Naive thymus-derived CD8-positive, alpha-beta T cell (primary cell): ENCODE results near the gene SLC26A1. TPM values are rescaled to one million over a fixed set of nuclear protein-coding genes. Genes with fewer than 3 reads are reported as not detected.

Experiments used
- ATAC-seq, 2 donors: fragments of 150-1000 bp; cut with Tn5 transposase in 1 of 2; sonication (Bioruptor Pico), chemical (Tn5 transposase) in 1 of 2; 1 replicate in 1 of 2; 2 replicates in 1 of 2; pipeline ENCODE4 v1.10.0; 2021; ENCODE audit warnings: mild to moderate bottlenecking in 2 of 2, moderate library complexity in 2 of 2
- POLR2A ChIA-PET: fragments of 350-600 bp; sonication (Branson Sonifier 250); formaldehyde crosslinking; loops from one replicate; lab custom pipeline; 2021; ENCODE audit warnings: antibody characterized with exemption; lab: Charles Lee
- DNase-seq, 10 donors: peaks; one replicate each; pipeline versions ENCODE4 v3.0.0 to v3.0.0-alpha.2; 2020 to 2022
- H3K27ac Mint-ChIP-seq, 10 donors: one replicate each; pipeline ENCODE4 v1.8.0; 2020 to 2022; ENCODE audit warnings: mild to moderate bottlenecking in 10 of 10, mixed read lengths in 10 of 10, moderate library complexity in 4 of 10, inconsistent platforms in 1 of 10
- H3K27me3 Mint-ChIP-seq, 5 donors: one replicate each; pipeline ENCODE4 v1.8.0; 2021 to 2022; ENCODE audit warnings: mixed read lengths in 5 of 5
- H3K36me3 Mint-ChIP-seq, 3 donors: one replicate each; pipeline ENCODE4 v1.8.0; 2020 to 2022; ENCODE audit warnings: mixed read lengths in 3 of 3, mild to moderate bottlenecking in 2 of 3, inconsistent platforms in 1 of 3
- H3K4me1 Mint-ChIP-seq, 4 donors: one replicate each; pipeline ENCODE4 v1.8.0; 2021 to 2022; ENCODE audit warnings: mixed read lengths in 4 of 4
- H3K4me3 Mint-ChIP-seq, 10 donors: one replicate each; pipeline ENCODE4 v1.8.0; 2020 to 2022; ENCODE audit warnings: mild to moderate bottlenecking in 10 of 10, mixed read lengths in 10 of 10, moderate library complexity in 6 of 10, inconsistent platforms in 1 of 10
- H3K9me3 Mint-ChIP-seq, 9 donors: one replicate each; pipeline ENCODE4 v1.8.0; 2020 to 2022; ENCODE audit warnings: mixed read lengths in 9 of 9, mild to moderate bottlenecking in 3 of 9, inconsistent platforms in 1 of 9, moderate library complexity in 1 of 9
- polyA plus RNA-seq, 3 donors: library from polyadenylated mRNA; unstranded; fragments of 300-500 nt; fragmentation: Illumina TruSeq; gene quantifications; one replicate each; pipeline ENCODE4 v1.2.3, GENCODE V29; 2021
- total RNA-seq, 8 experiments: library from RNA in 2 of 8; stranded (reverse) in 2 of 8; gene quantifications; one replicate each; pipeline ENCODE4 v1.2.3 and lab custom pipeline; 2021 to 2026

Gene SLC26A1
- total and polyA plus RNA-seq, 5 experiments from 2014 or later, result 0.39 to 1.3 (median 0.72) TPM

DNA sequence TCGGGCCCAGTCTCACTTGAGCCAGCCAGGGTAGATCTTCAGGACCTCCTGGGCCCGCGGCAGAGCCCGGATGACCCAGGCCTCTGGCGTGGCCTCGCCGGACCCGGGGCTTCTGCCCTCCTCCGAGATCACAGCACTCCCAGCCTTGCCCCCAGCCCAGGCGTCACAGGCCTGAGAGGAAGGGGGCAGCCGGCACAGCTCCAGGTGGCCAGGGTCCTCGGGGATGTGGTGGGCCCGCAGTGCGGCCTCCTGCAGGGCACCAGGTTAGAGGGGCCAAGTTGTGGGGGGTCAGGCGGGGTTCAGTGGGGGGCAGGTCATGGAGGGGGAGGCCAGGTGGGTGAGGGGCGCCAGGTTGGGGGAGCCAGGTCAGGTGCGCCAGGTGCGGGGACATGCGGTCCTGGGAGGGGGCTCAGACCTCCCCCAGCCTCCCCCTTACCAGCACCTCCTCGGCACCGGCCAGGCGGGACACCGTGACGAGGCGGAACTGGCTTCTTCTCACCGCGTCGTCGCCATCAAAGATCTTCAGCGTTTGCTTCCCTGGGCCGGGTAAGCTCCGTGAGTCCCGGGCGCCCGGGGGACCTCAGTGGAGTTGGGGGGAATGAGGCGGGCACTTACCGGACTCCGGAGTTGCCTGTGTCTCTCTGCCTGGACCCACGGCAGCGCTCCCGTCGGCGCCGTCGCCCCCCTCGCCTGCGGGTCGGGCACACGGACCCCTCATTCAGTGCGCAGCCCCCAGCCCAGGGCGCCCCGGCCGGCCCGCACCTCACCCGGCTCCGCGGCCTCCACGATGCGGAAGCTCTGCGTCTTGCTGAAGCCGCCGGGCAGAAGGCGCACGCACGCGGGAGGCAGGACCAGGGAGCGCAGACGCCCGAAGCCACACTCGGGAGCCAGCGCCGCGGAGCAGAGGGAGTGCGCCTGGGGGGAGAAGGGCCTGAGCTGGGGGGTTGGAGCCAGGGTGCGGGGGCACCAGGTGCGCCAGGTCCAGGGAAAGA, 25.8 kb downstream of the SLC26A1 start:
- no peaks in the 10 kb centered on the region for H3K9me3 Mint-ChIP-seq
- H3K4me1 Mint-ChIP-seq, result peaks cover 6 to 25% (median 19%) of the 10 kb centered on the region in 4 donors
- no peaks in the 10 kb centered on the region for H3K36me3 Mint-ChIP-seq
- no peak overlapping the region for H3K27ac Mint-ChIP-seq
- H3K27me3 Mint-ChIP-seq, result no peaks in the 10 kb centered on the region
- no peak for ATAC-seq
- POLR2A ChIA-PET, result interaction anchor here (0.8 kb wide), 1 partner anchor 186 kb away, joined by 3 read pairs; no protein-coding TSS in a partner anchor
- H3K4me3 Mint-ChIP-seq, result peak overlapping the region in 2 of 10 donors; percentile 19 to 45
- DNase-seq, result no peak

GRCh38 chr4:966266-967112, 26.7 kb downstream of the SLC26A1 start:
- Mint-ChIP-seq H3K4me3 (no peak overlapping the region), H3K4me1 (peaks cover 6 to 20% (median 17%) of the 10 kb centered on the region in 4 donors), H3K27ac (peak overlapping the region in 1 of 10 donors; percentile 49), H3K9me3 (no peaks in the 10 kb centered on the region), H3K27me3 (no peaks in the 10 kb centered on the region), H3K36me3 (no peaks in the 10 kb centered on the region)
- DNase-seq, result no peak
- ATAC-seq, result no peak
- POLR2A ChIA-PET, result interaction anchor here (0.8 kb wide), 1 partner anchor 185 kb away, joined by 3 read pairs; no protein-coding TSS in a partner anchor

DNA sequence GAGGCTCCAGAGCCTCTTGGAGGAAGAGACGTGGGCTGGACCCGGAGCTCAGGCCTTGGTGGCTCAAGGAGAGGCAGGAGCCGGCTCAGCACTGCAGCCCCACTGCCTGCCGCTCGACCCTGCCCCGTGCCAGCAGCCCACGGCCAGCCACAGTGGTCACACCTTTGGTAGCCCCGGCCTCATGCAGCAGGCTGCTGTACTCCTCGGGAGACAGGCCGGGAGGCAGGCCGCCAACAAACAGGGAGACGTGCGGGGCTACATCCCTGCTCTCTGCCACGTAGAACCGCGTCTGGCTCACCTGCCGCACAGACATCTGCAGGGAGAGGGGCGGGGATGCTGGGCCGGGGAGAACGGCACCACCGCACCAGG, 27.5 kb downstream of the SLC26A1 start:
- ATAC-seq, result no peak
- no peaks in the 10 kb centered on the region for H3K36me3 Mint-ChIP-seq
- H3K9me3 Mint-ChIP-seq, result no peaks in the 10 kb centered on the region
- H3K27ac Mint-ChIP-seq, result peak overlapping the region in 2 of 10 donors; percentile 11 to 49
- H3K4me3 Mint-ChIP-seq, result no peak overlapping the region
- no peak for DNase-seq
- peaks cover 3 to 13% (median 10%) of the 10 kb centered on the region in 4 donors for H3K4me1 Mint-ChIP-seq
- POLR2A ChIA-PET, result no interaction called here
- H3K27me3 Mint-ChIP-seq, result no peaks in the 10 kb centered on the region

DNA sequence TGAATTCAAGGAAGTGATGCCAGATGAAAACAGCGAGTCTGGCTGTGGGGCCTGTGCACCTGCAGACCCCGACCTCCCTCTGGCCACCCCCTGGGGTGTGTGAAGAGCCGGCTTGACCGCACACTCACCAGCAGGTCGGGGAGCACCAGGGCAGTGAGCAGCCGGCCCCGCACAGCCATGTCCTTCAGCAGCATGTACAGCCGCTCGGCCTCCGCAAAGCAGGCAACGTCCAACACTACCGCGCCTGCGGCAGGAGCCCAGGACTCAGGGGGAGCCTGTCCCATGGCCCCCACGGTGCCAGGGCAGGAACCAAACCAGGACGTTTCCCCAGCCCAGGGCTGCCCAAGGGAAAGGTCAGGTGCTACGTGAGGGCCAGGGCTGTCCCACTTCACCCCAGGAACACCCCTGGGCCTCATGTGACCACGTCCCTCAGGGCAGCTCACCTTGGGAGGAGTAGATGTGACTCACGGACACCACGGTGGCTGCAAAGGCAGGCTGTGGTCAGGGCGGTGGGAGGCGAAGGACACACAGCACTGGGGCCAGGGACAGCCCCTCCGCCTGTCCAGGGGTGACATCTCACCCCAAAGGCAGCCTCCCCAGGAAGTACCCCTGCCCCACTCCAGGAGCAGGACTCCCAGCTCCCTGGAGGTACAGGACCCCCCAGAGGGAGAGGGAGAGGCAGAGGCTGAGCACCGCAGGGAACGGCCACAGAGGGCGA, 28.0 kb downstream of the SLC26A1 start:
- Mint-ChIP-seq H3K9me3 (no peaks in the 10 kb centered on the region), H3K4me1 (peaks cover 0 to 8% (median 5%) of the 10 kb centered on the region in 4 donors), H3K36me3 (no peaks in the 10 kb centered on the region), H3K27ac (no peak overlapping the region), H3K27me3 (no peaks in the 10 kb centered on the region), H3K4me3 (no peak overlapping the region)
- no peak for ATAC-seq
- DNase-seq, result peak in 1 of 10 donors; percentile 44
- POLR2A ChIA-PET, result no interaction called here

- H3K27me3 Mint-ChIP-seq, result no peaks in the 10 kb centered on the region
- H3K27ac Mint-ChIP-seq, result no peak overlapping the region
- H3K4me1 Mint-ChIP-seq, result peaks cover 0 to 3% (median 1%) of the 10 kb centered on the region in 4 donors
- H3K36me3 Mint-ChIP-seq, result no peaks in the 10 kb centered on the region
- no peak overlapping the region for H3K4me3 Mint-ChIP-seq
- POLR2A ChIA-PET, result no interaction called here
- ATAC-seq (no peak), DNase-seq (peak in 1 of 10 donors; percentile 49)
- H3K9me3 Mint-ChIP-seq, result no peaks in the 10 kb centered on the region
Measured at GRCh38 chr4:964346-965025, 28.7 kb downstream of the SLC26A1 start.

- H3K4me3 Mint-ChIP-seq, result no peak overlapping the region
- H3K27ac Mint-ChIP-seq, result peak overlapping the region in 3 of 10 donors; percentile 9 to 75 (median 47)
- DNase-seq (peak in 1 of 10 donors; percentile 51), ATAC-seq (no peak)
- no peaks in the 10 kb centered on the region for H3K27me3 Mint-ChIP-seq
- H3K9me3 Mint-ChIP-seq, result no peaks in the 10 kb centered on the region
- H3K4me1 Mint-ChIP-seq, result peaks cover 0 to 3% (median 0%) of the 10 kb centered on the region in 4 donors
- POLR2A ChIA-PET, result no interaction called here
- H3K36me3 Mint-ChIP-seq, result no peaks in the 10 kb centered on the region
Measured at GRCh38 chr4:963276-964225, 29.7 kb downstream of the SLC26A1 start.

DNA sequence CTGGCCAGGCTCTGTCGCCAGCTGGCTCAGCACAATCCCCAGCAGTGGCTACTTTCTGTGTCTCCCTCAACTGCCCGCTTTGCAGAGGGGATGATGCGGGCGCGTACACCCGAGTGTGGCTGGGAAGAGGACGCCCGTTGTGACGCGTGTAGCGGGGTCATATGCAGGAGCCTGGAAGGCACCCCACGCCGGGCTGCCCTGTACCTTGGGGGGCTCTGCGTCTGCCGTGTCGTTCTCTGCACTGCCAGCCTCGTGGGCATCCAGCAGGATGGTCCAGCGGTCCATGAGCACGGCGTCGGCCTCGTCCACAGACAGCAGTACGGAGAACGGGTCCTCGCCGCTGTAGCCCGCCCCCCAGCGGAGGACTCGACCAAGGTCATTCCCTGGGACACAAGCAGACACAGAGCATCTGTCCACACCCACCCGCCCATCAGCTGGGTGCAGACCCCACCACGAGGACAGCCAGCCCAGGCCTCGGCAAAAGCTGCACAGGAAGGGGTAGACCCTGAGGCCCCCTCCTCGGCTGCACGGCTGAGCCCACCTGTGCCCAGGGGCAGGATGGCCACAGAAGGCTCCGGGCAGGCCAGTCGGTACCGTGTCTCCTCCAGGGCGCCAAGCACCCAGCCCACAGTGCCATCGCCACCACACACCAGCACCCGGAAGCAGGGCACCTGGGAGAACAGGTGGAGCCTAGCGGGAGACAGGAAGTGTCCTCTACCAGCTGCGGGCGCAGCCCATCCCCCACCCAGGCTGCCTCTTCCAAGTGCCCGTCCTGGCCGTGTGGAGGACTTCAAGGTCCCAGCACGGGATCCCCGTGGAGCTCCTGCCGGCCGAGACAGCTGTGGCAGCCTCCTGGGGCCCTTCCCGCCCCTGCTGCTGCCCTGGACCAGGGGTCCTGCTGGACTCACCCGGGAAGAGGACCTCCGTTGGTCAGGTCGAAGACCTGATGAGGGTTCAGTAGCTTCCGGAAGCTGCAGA, 30.7 kb downstream of the SLC26A1 start:
- ATAC-seq (no peak), DNase-seq (no peak)
- Mint-ChIP-seq H3K27ac (no peak overlapping the region), H3K4me1 (peaks cover 0 to 3% (median 0%) of the 10 kb centered on the region in 4 donors), H3K27me3 (no peaks in the 10 kb centered on the region), H3K36me3 (peaks cover 0 to 2% (median 0%) of the 10 kb centered on the region in 3 donors), H3K4me3 (no peak overlapping the region), H3K9me3 (no peaks in the 10 kb centered on the region)
- POLR2A ChIA-PET, result interaction anchor here (0.9 to 1.2 kb wide), 2 partner anchors 10 to 47 kb away, joined by 3 to 4 read pairs; no protein-coding TSS in a partner anchor

DNA sequence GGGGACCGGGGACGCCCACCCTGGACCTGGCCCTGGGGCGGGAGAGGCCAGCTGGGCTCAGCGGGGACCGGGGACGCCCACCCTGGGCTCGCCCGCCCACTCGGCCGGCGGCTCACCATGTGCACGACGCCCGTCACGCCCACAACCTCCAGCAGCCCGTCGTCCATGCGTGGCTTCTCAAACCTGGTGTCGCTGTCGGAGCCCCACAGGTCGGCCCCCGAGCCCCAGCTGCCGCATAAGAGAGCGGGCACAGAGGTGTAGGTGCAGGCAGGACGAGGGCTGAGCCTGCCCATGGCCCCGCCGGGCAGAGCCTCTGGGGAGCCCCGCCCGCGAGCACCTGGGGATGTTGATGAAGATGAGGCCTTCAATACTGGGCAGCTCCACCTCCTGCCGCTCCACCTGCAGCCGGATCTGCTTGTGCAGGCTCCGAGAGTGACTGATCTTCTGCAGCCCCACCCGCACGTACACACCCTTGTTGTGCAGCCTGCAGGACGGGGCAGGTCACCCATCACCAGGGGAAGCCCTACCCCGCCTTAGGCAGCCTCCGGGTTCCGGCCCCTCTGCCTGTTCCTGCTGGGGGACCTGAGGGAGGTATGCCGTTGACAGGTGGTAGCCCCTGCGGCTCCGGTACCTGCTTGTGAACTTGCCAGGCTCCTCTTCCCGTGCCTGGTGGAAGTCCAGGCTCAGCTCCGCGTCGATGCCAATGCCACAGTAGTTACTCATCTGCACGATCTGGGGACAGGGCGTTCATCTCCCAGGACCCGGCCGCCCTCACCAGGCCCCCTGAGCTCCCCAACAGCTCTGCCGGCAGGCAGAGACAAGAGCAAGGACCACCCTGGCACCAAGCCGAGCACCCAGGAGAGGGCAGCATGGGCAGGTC, 31.6 kb downstream of the SLC26A1 start:
- no peak overlapping the region for H3K27ac Mint-ChIP-seq
- peaks cover 0 to 5% (median 0%) of the 10 kb centered on the region in 4 donors for H3K4me1 Mint-ChIP-seq
- H3K9me3 Mint-ChIP-seq, result no peaks in the 10 kb centered on the region
- ATAC-seq (no peak), DNase-seq (no peak)
- POLR2A ChIA-PET, result interaction anchor here (0.9 to 1.2 kb wide), 2 partner anchors 10 to 48 kb away, joined by 3 to 4 read pairs; no protein-coding TSS in a partner anchor
- H3K4me3 Mint-ChIP-seq, result no peak overlapping the region
- H3K36me3 Mint-ChIP-seq, result peaks cover 0 to 4% (median 0%) of the 10 kb centered on the region in 3 donors
- H3K27me3 Mint-ChIP-seq, result no peaks in the 10 kb centered on the region

DNA sequence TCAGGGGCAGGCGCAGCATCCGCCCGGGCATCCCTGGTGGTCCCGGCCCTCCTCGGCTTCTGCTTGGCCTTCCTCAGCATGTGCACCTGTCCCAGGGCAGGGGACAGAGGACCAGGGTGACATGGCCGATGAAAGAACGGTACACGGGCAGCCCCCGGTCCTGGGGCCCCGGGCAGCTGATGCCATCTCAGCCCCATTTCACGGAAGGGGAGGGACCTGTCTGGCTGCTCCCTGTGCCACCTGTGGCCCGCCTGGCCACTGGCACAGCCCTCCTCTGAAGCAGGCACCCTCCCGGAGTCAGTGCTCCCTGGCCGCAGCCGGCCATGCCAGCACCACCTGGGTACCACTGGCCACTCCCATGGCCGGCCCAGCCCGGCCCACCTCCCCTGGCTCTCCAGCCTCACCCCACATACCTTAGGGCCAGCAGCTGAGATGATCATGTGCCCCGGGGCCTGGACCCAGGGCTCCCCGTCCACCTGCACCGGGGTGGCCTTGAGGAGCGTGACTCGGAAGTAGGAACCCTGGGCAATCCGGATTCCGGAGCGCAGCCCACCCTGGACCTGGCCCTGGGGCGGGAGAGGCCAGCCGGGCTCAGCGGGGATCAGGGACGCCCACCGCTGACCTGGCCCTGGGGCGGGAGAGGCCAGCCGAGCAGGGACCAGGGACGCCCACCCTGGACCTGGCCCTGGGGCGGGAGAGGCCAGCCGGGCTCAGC, 32.4 kb downstream of the SLC26A1 start:
- ATAC-seq (no peak), DNase-seq (no peak)
- no peaks in the 10 kb centered on the region for H3K27me3 Mint-ChIP-seq
- H3K4me1 Mint-ChIP-seq, result peaks cover 0 to 5% (median 0%) of the 10 kb centered on the region in 4 donors
- H3K36me3 Mint-ChIP-seq, result peaks cover 0 to 8% (median 0%) of the 10 kb centered on the region in 3 donors
- no peaks in the 10 kb centered on the region for H3K9me3 Mint-ChIP-seq
- no peak overlapping the region for H3K27ac Mint-ChIP-seq
- no peak overlapping the region for H3K4me3 Mint-ChIP-seq
- POLR2A ChIA-PET, result interaction anchor here (1.2 to 1.7 kb wide), 2 partner anchors 11 to 49 kb away, joined by 3 to 4 read pairs; no protein-coding TSS in a partner anchor
